K562 (cell line): ENCODE results near the gene BRME1. TPM values are rescaled to one million over a fixed set of nuclear protein-coding genes. Genes with fewer than 3 reads are reported as not detected.
A peak's percentile ranks its signal among the peaks of the same experiment; 100 is the strongest.

Experiments
- ATAC-seq: fragments of 200-7000 bp; cut with Tn5 transposase; 3 replicates; pipeline ENCODE4 v1.9.1; 2020; ENCODE audit warnings: moderate library complexity
- BruUV-seq: library from RNA; stranded (reverse); fragments of 400-500 nt; replicated peaks from 2 replicates; lab custom pipeline; 2021; lab: Mats Ljungman, UMichigan
- CTCF ChIA-PET: fragments of 300-600 bp; formaldehyde crosslinking; extraction: SDS; loops from one replicate; lab custom pipeline; 2021; ENCODE audit warnings: low intra/inter-chr PET ratio; lab: Yijun Ruan, JAX
- POLR2A ChIA-PET: fragments of 300-600, 350-650 bp; sonication (Branson Sonifier 250); formaldehyde crosslinking; extraction: SDS; loops from one replicate; lab custom pipeline; 2021; ENCODE audit warnings: antibody characterized with exemption, inconsistent platforms; lab: Yijun Ruan, JAX
- DNase-seq, 4 experiments: peaks; one replicate each; pipeline versions ENCODE4 v3.0.0 to v3.0.0-alpha.2; 2011 to 2018; ENCODE audit warnings: low spot score in 3 of 4, mixed read lengths in 3 of 4; ENCODE audit errors: extremely low read depth in 1 of 4
- FAIRE-seq: peaks from 2 replicates; lab custom pipeline; 2011; peaks lifted over from hg19 to GRCh38; lab: Jason Lieb, UNC
- H2AFZ ChIP-seq: 2 replicates; pipeline ENCODE4 v1.6.0; 2011; ENCODE audit warnings: low read depth, low read length, control low read depth, inconsistent platforms
- H3K27ac ChIP-seq: fragments of 200-600 bp; 3 replicates; pipeline ENCODE4 v1.8.0; 2011; ENCODE audit warnings: low read depth, mild to moderate bottlenecking, control low read depth, inconsistent platforms, low read length, moderate library complexity, mixed read lengths; ENCODE audit errors: extremely low read depth
- H3K27me3 ChIP-seq, 2 experiments: fragments of 300-600 bp in 1 of 2; 2 replicates in 1 of 2; 3 replicates in 1 of 2; pipeline versions ENCODE4 v1.6.0 to v1.8.0; 2011; ENCODE audit warnings: inconsistent platforms in 2 of 2, low read length in 2 of 2, mild to moderate bottlenecking in 1 of 2, mixed read lengths in 1 of 2, moderate library complexity in 1 of 2; ENCODE audit not compliant: control insufficient read depth in 2 of 2, insufficient read depth in 2 of 2
- H3K36me3 ChIP-seq: fragments of 300-600 bp; 3 replicates; pipeline ENCODE4 v1.8.0; 2011; ENCODE audit warnings: mild to moderate bottlenecking, low read length, inconsistent platforms; ENCODE audit not compliant: control insufficient read depth, insufficient read depth
- H3K4me1 ChIP-seq, 2 experiments: fragments of 200-600 bp in 1 of 2; replicated peaks in 1 of 2; 2 replicates in 1 of 2; 3 replicates in 1 of 2; pipeline versions ENCODE4 v1.5.1 to v1.8.0; 2011; ENCODE audit warnings: inconsistent platforms in 2 of 2, low read length in 2 of 2, mild to moderate bottlenecking in 1 of 2, mixed read lengths in 1 of 2, moderate library complexity in 1 of 2; ENCODE audit not compliant: control insufficient read depth in 2 of 2, insufficient read depth in 2 of 2
- H3K4me2 ChIP-seq: 2 replicates; pipeline ENCODE4 v1.6.1; 2011; ENCODE audit warnings: low read length, control low read depth, inconsistent platforms, mixed read lengths; ENCODE audit not compliant: insufficient read depth
- H3K4me3 ChIP-seq: fragments of 200-600 bp; sonication (generic), shearing (Covaris generic); 2 replicates; pipeline ENCODE4 v1.5.1; 2016; ENCODE audit warnings: control low read depth, inconsistent platforms
- H3K79me2 ChIP-seq: fragments of 200-600 bp; 3 replicates; pipeline ENCODE4 v1.8.0; 2011; ENCODE audit warnings: low read length, inconsistent platforms; ENCODE audit not compliant: control insufficient read depth, insufficient read depth
- H3K9ac ChIP-seq, 2 experiments: 2 replicates each; pipeline versions ENCODE4 v1.6.0 to v1.6.1; 2011; ENCODE audit warnings: low read depth in 2 of 2, low read length in 2 of 2, control low read depth in 1 of 2, inconsistent platforms in 1 of 2, mild to moderate bottlenecking in 1 of 2, mixed read lengths in 1 of 2; ENCODE audit not compliant: insufficient read depth in 1 of 2
- H3K9me1 ChIP-seq: one replicate; pipeline ENCODE4 v1.6.0; 2011; ENCODE audit warnings: inconsistent platforms, mild to moderate bottlenecking, low read length, moderate library complexity; ENCODE audit not compliant: control insufficient read depth, insufficient read depth
- H3K9me3 ChIP-seq: replicated peaks from 2 replicates; pipeline ENCODE4 v1.5.1; 2011; ENCODE audit warnings: low read depth, low read length, inconsistent platforms; ENCODE audit not compliant: control insufficient read depth, insufficient read depth
- H4K20me1 ChIP-seq: replicated peaks from 2 replicates; pipeline ENCODE4 v1.6.1; 2011; ENCODE audit warnings: low read length, inconsistent platforms, mixed read lengths; ENCODE audit not compliant: control insufficient read depth, insufficient read depth
- ZBTB7A ChIP-seq: IDR thresholded peaks from 2 replicates; pipeline ENCODE4 v1.6.1; 2011; ENCODE audit warnings: low read depth, mild to moderate bottlenecking, low read length, moderate library complexity, borderline replicate concordance; ENCODE audit not compliant: control insufficient read depth
- WGBS: fragments of 100-300 bp; shearing (Covaris generic); methylation state at CpG from one replicate; pipeline ENCODE4 v1.1.6; 2016; ENCODE audit warnings: low coverage, mixed read lengths; ENCODE audit not compliant: insufficient coverage; ENCODE audit errors: missing lambda C conversion rate; 5-methylcytosine and 5-hydroxymethylcytosine counted together
- in situ Hi-C: fragments of 300-500 bp; cut with MboI; formaldehyde crosslinking; loops from 4 replicates; pipeline ENCODE4 v1.15.0; 2018; ENCODE audit warnings: inconsistent platforms, mixed read lengths
- intact Hi-C: fragments of 100-400 bp; cut with micrococcal nuclease; formaldehyde crosslinking; loops from 2 replicates; pipeline ENCODE4 v1.14.2; 2022
- polyA plus RNA-seq, 8 experiments: library from polyadenylated mRNA; depleted of rRNA in 4 of 8; stranded (reverse) in 5 of 8; unstranded in 3 of 8; fragments of >200 nt; fragmentation: Nextera tagmentation in 2 of 8; fragmentation: Illumina TruSeq in 1 of 8; extraction: Ambion mirVana in 2 of 8; extraction: Trizol in 1 of 8; gene quantifications; 2 replicates each; pipeline versions ENCODE4 v1.2.1 to v1.2.3, GENCODE V29; 2011 to 2014; ENCODE audit warnings: inconsistent platforms in 1 of 8, missing spikeins in 1 of 8
- total RNA-seq, 7 experiments: library from RNA; depleted of rRNA in 6 of 7; stranded (reverse); fragments of >200 nt in 6 of 7; fragmentation: Illumina TruSeq in 2 of 7; extraction: Trizol in 2 of 7; gene quantifications; 2 replicates each; pipeline versions ENCODE4 v1.2.1 to v1.2.3, GENCODE V29; 2011 to 2021; ENCODE audit warnings: low replicate concordance in 1 of 7
- TF ChIP-seq, protein P1 (sequence below): fragments of 450-650 bp; IDR thresholded peaks from 2 replicates; pipeline ENCODE4 v1.6.1; 2016; ENCODE audit warnings: mild to moderate bottlenecking, moderate library complexity

The BRME1 gene
- total and polyA plus RNA-seq, 9 of the 15 experiments (the other 6 are each of a cell fraction or from before 2014, with no cell fraction given) = 0.75 to 6.1 (median 3.6) TPM

DNA sequence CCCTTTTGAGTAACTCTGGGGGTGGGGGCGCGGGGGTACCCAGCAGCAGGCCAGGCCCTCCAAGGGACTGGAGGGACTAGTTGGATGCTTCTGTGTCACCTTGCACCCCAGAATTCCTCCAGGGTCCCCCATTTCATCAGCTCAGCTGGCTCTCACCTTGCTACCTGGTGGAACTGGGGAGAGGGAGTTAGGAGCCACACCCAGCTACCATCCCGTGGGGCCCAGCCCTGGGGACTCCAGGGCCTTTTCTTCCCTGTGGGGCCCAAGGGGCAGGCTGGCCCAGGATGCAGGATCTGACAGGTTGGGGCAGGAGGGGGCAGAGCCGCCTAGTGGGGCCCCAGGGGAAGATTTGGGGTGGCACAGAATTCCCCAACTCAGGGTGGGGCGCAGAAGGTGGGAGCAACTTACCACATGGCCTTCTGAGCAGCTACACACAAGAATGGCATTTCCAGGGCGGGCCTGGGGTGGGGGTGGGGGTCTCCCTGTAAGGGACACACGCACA is 61.7 kb downstream of the BRME1 start:
- Histone ChIP-seq H3K9me3 (no peaks in the 10 kb centered on the region), H3K4me1 (peaks cover 46 to 90% of the 10 kb centered on the region in 2 experiments), H2AFZ (no peak overlapping the region), H3K79me2 (peaks cover 38% of the 10 kb centered on the region), H3K9me1 (no peaks in the 10 kb centered on the region), H3K4me3 (no peak overlapping the region), H3K36me3 (no peaks in the 10 kb centered on the region), H3K27ac (no peak overlapping the region), H3K27me3 (no peaks in the 10 kb centered on the region), H3K4me2 (no peak overlapping the region), H3K9ac (peak overlapping the region in 1 of 2 experiments; percentile 98; a peak in 2 of 4 replicates), H4K20me1 (0 out of 2 replicates have a peak, but pooled peaks cover 3% of the 10 kb centered on the region)
- intact Hi-C loops (no loop called here), in situ Hi-C loops (loop anchor here (10.0 kb wide), 1 partner anchor 569 kb away; no protein-coding TSS in a partner anchor)
- ChIA-PET CTCF (no interaction called here), POLR2A (no interaction called here)
- TF ChIP-seq ZBTB7A = peak; percentile 36; the same call in 1 of the 2 replicates
- TF ChIP-seq, protein P1, sequence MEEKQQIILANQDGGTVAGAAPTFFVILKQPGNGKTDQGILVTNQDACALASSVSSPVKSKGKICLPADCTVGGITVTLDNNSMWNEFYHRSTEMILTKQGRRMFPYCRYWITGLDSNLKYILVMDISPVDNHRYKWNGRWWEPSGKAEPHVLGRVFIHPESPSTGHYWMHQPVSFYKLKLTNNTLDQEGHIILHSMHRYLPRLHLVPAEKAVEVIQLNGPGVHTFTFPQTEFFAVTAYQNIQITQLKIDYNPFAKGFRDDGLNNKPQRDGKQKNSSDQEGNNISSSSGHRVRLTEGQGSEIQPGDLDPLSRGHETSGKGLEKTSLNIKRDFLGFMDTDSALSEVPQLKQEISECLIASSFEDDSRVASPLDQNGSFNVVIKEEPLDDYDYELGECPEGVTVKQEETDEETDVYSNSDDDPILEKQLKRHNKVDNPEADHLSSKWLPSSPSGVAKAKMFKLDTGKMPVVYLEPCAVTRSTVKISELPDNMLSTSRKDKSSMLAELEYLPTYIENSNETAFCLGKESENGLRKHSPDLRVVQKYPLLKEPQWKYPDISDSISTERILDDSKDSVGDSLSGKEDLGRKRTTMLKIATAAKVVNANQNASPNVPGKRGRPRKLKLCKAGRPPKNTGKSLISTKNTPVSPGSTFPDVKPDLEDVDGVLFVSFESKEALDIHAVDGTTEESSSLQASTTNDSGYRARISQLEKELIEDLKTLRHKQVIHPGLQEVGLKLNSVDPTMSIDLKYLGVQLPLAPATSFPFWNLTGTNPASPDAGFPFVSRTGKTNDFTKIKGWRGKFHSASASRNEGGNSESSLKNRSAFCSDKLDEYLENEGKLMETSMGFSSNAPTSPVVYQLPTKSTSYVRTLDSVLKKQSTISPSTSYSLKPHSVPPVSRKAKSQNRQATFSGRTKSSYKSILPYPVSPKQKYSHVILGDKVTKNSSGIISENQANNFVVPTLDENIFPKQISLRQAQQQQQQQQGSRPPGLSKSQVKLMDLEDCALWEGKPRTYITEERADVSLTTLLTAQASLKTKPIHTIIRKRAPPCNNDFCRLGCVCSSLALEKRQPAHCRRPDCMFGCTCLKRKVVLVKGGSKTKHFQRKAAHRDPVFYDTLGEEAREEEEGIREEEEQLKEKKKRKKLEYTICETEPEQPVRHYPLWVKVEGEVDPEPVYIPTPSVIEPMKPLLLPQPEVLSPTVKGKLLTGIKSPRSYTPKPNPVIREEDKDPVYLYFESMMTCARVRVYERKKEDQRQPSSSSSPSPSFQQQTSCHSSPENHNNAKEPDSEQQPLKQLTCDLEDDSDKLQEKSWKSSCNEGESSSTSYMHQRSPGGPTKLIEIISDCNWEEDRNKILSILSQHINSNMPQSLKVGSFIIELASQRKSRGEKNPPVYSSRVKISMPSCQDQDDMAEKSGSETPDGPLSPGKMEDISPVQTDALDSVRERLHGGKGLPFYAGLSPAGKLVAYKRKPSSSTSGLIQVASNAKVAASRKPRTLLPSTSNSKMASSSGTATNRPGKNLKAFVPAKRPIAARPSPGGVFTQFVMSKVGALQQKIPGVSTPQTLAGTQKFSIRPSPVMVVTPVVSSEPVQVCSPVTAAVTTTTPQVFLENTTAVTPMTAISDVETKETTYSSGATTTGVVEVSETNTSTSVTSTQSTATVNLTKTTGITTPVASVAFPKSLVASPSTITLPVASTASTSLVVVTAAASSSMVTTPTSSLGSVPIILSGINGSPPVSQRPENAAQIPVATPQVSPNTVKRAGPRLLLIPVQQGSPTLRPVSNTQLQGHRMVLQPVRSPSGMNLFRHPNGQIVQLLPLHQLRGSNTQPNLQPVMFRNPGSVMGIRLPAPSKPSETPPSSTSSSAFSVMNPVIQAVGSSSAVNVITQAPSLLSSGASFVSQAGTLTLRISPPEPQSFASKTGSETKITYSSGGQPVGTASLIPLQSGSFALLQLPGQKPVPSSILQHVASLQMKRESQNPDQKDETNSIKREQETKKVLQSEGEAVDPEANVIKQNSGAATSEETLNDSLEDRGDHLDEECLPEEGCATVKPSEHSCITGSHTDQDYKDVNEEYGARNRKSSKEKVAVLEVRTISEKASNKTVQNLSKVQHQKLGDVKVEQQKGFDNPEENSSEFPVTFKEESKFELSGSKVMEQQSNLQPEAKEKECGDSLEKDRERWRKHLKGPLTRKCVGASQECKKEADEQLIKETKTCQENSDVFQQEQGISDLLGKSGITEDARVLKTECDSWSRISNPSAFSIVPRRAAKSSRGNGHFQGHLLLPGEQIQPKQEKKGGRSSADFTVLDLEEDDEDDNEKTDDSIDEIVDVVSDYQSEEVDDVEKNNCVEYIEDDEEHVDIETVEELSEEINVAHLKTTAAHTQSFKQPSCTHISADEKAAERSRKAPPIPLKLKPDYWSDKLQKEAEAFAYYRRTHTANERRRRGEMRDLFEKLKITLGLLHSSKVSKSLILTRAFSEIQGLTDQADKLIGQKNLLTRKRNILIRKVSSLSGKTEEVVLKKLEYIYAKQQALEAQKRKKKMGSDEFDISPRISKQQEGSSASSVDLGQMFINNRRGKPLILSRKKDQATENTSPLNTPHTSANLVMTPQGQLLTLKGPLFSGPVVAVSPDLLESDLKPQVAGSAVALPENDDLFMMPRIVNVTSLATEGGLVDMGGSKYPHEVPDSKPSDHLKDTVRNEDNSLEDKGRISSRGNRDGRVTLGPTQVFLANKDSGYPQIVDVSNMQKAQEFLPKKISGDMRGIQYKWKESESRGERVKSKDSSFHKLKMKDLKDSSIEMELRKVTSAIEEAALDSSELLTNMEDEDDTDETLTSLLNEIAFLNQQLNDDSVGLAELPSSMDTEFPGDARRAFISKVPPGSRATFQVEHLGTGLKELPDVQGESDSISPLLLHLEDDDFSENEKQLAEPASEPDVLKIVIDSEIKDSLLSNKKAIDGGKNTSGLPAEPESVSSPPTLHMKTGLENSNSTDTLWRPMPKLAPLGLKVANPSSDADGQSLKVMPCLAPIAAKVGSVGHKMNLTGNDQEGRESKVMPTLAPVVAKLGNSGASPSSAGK = no peak
- BruUV-seq = no TSS peak
- 56% methylated on average over 4 of the region's 7 CpGs for WGBS
- DNase-seq (no peak), FAIRE-seq (no peak), ATAC-seq (no peak)
